AG10803 (cell line): ENCODE data around the gene LIMA1.
"Not testable (repeated sequence)": the region's sequence is repeated elsewhere in the genome, so short reads cannot be mapped to it uniquely, and the experiment has no call there.

Experiments
- DNase-seq: peaks from one replicate; pipeline ENCODE4 v3.0.0; 2010; ENCODE audit warnings: low read depth
- H3K4me3 ChIP-seq: 2 replicates; pipeline ENCODE4 v1.5.1; 2011; ENCODE audit warnings: mild to moderate bottlenecking, low read length, control low read depth
- CTCF ChIP-seq: conservative IDR thresholded peaks from 2 replicates; pipeline ENCODE4 v1.5.1; 2011; ENCODE audit warnings: mild to moderate bottlenecking, low read length, control low read depth, inconsistent platforms

The LIMA1 gene

GRCh38 chr12:50222275-50222783 is 61.0 kb downstream of the LIMA1 start:
- peak; percentile 94 for DNase-seq
- peak overlapping the region; percentile 73 for H3K4me3 ChIP-seq
- TF ChIP-seq CTCF = peak; percentile 57

DNA sequence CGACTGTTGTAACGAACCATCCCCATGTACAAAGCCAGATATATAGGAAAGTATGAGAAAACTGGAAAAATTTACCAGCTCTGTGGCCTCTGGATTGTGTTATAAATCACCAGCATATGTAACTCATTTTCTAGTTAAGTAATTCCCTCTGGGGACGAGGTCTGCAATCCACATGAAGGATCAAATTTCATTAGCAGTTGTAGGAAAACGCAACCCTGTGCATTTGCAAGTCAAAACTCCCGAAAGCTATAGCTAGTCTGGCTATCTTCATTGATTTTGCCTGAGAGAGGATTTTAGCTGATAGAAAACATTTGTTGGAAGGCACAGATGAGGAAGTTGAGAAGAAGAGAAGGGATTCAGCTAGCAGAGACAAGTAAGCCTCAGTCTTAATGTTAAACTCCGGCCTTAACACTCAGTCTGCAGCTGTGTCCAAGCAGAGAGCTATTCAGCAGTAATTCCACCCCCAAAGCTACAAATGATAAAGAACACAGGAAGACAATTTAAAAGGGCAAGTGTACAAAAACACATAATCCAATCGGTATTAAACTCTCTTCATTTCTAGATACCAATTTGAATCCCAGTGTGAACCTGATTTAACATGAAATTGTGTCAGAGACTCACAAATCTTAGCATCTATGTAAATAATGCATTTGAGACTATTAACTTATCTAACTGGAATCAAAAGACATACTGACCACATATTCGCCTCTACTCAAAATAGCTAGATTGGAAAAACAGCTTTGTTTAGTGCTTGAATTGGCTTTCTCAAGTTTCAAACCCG is 61.9 kb downstream of the LIMA1 start:
- peak overlapping the region; percentile 73 for H3K4me3 ChIP-seq
- DNase-seq = peak; percentile 97
- TF ChIP-seq CTCF = no peak

- no peak for TF ChIP-seq CTCF
- DNase-seq = peak; percentile 78
- peak overlapping the region; percentile 73 for H3K4me3 ChIP-seq
Observed at GRCh38 chr12:50220363-50220995, 62.8 kb downstream of the LIMA1 start.

- no peak for TF ChIP-seq CTCF
- peak overlapping the region; percentile 73 for H3K4me3 ChIP-seq
- no peak for DNase-seq
Observed at GRCh38 chr12:50219544-50219943, 63.8 kb downstream of the LIMA1 start.

DNA sequence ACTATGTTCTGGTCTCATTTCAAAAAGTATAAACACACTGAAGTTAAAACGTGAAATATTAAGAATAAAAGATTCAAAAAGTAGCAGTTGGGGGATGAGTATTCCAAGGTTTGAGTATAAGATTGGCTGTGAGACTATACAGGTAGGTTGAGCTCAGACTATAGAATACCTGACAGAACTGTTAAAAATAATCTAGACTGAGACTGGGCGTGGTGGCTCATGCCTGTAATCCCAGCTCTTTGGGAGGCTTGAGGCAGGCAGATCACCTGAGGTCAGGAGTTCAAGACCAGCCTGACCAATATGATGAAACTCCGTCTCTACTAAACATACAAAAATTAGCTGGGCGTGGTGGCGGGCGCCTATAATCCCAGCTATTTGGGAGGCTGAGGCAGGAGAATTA is 64.3 kb downstream of the LIMA1 start:
- DNase-seq = not testable (repeated sequence)
- peak overlapping the region; percentile 73 for H3K4me3 ChIP-seq

- DNase-seq = peak; percentile 56
- H3K4me3 ChIP-seq = peak overlapping the region; percentile 73
- TF ChIP-seq CTCF = no peak
Observed at GRCh38 chr12:50218386-50218785, 64.9 kb downstream of the LIMA1 start.

- TF ChIP-seq CTCF = no peak
- peak overlapping the region; percentile 2; the same call in 1 of the 2 replicates for H3K4me3 ChIP-seq
- DNase-seq = no peak
Observed at GRCh38 chr12:50217202-50217601, 66.1 kb downstream of the LIMA1 start.
